Activated naive CD4-positive, alpha-beta T cell treated with anti-CD3 and anti-CD28 coated beads, Interleukin-2, amount 50 U/mL, for 72 hours (primary cell): Measurements from ENCODE around the gene COL20A1. TPM values are rescaled to one million over a fixed set of nuclear protein-coding genes. Genes with fewer than 3 reads are reported as not detected.

Experiments used
- ATAC-seq, 2 donors: fragments of 150-1000 bp; cut with Tn5 transposase; 2 replicates each; pipeline ENCODE4 v1.10.0; 2021; ENCODE audit warnings: mild to moderate bottlenecking in 2 of 2, moderate library complexity in 2 of 2
- DNase-seq, 2 donors: peaks; one replicate each; pipeline ENCODE4 v3.0.0; 2021 to 2022; ENCODE audit warnings: low spot score in 2 of 2
- H3K27ac Mint-ChIP-seq, 2 donors: one replicate each; pipeline ENCODE4 v1.8.0; 2022; ENCODE audit warnings: mild to moderate bottlenecking in 2 of 2, mixed read lengths in 2 of 2
- H3K36me3 Mint-ChIP-seq, 2 donors: one replicate each; pipeline ENCODE4 v1.8.0; 2022; ENCODE audit warnings: mixed read lengths in 2 of 2
- H3K9me3 Mint-ChIP-seq, 2 donors: one replicate each; pipeline ENCODE4 v1.8.0; 2022; ENCODE audit warnings: mixed read lengths in 2 of 2
- total RNA-seq, 2 donors: library from RNA; stranded (reverse); gene quantifications; one replicate each; pipeline ENCODE4 v1.2.3, GENCODE V29; 2022

Gene COL20A1
- total RNA-seq, 2 donors from 2014 or later: 0.09 TPM; not detected in 1

DNA sequence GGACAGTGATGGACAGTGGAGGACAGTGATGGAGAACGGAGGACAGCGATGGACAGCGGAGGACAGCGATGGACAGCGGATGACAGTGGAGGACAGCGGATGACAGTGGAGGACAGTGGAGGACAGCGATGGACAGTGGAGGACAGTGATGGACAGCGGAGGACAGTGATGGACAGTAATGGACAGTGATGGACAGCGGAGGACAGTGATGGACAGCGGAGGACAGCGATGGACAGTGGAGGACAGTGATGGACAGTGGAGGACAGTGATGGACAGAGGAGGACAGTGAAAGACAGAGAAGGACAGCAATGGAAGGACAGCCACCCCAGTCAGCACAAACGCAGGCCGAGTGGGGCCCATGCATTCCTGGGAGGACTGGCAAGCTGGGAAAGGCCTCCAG is 35.4 kb upstream of the COL20A1 start:
- DNase-seq (no peak), ATAC-seq (no peak)
- peak overlapping the region in 1 of 2 donors; percentile 61 for H3K27ac Mint-ChIP-seq
- H3K9me3 Mint-ChIP-seq: no peaks in the 10 kb centered on the region
- H3K36me3 Mint-ChIP-seq: no peaks in the 10 kb centered on the region

- ATAC-seq: no peak
- no peaks in the 10 kb centered on the region for H3K9me3 Mint-ChIP-seq
- DNase-seq: no peak
- no peaks in the 10 kb centered on the region for H3K36me3 Mint-ChIP-seq
- no peak overlapping the region for H3K27ac Mint-ChIP-seq
These were observed 34.2 kb upstream of the COL20A1 start for GRCh38 chr20:63258781-63259180.

DNA sequence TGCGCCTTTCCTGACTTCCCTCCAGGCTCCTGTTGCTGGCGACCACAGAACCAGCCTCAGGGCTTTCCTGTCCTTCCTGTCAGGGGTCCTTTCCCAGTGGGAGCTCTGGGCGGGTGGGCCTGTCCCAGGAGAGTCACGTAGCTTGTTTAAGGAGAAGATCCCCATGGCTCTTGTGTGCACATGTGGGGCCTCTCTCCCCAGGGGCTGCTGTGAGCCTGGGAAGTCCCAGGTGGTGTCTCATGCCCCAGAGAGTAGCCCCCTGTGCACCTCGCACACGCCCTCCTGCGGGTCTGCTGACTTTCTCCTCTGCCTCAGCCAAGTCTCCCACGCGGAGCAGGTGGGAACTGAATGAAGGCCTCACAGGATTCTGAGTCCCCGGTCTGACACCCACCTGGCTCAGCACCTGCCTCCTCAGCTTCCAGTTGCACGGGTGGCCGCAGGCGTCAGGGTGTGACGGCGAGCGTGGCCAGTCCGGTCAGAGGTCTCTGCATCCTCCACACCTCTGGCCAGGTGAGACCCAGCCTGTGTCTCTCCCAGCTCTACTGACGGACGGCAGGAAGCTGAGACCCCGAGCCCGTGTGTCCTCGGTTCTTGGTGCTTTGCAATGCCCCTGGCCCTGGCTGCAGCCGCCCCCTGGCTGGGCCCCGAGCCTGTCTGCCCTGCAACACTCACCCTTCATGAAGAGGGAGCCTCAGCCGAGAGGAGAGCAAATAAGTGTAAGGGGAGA is 33.1 kb upstream of the COL20A1 start:
- DNase-seq (no peak), ATAC-seq (no peak)
- Mint-ChIP-seq H3K36me3 (no peaks in the 10 kb centered on the region), H3K27ac (no peak overlapping the region), H3K9me3 (no peaks in the 10 kb centered on the region)

GRCh38 chr20:63260521-63260920 is 32.5 kb upstream of the COL20A1 start:
- DNase-seq (no peak), ATAC-seq (no peak)
- Mint-ChIP-seq H3K9me3 (no peaks in the 10 kb centered on the region), H3K27ac (no peak overlapping the region), H3K36me3 (no peaks in the 10 kb centered on the region)

- H3K27ac Mint-ChIP-seq: no peak overlapping the region
- ATAC-seq (no peak), DNase-seq (no peak)
- no peaks in the 10 kb centered on the region for H3K9me3 Mint-ChIP-seq
- no peaks in the 10 kb centered on the region for H3K36me3 Mint-ChIP-seq
These were observed 31.8 kb upstream of the COL20A1 start for GRCh38 chr20:63261060-63261794.

DNA sequence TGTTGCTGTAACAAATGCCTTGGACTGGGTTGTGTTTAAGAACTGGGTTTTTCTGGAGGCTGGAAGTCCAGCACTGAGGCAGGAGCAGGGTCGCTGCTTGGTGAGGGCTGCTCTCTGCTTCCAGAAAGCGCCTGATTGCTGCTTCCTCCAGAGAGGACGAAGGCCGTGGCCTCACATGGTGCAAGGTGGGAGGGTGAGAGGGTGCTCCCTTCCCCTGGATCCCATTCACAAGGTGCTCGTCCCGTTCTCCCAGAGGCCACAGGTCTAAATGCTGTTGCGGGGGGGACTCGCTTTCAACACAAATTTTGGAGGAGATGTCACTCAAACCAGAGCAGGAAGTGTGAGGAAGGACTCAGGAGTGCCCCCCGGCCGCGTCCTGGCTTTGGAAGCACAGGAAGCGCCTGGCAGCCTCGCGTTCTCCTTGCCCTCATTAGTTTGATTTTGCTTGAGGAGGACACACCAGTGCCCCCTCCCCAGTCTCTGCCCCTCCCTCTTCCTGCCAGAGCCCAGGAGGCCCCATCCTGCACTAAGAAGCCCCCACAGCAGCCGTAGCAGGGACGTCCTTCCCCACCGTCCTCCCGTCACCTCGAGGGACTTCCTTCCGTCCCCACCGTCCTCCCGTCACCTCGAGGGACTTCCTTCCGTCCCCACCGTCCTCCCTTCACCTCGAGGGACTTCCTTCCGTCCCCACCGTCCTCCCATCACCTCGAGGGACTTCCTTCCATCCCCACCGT is 31.0 kb upstream of the COL20A1 start:
- ATAC-seq (no peak), DNase-seq (no peak)
- no peaks in the 10 kb centered on the region for H3K36me3 Mint-ChIP-seq
- H3K27ac Mint-ChIP-seq: peak overlapping the region in 1 of 2 donors; percentile 50
- H3K9me3 Mint-ChIP-seq: no peaks in the 10 kb centered on the region

- DNase-seq: no peak
- no peaks in the 10 kb centered on the region for H3K9me3 Mint-ChIP-seq
- ATAC-seq: no peak
- H3K27ac Mint-ChIP-seq: no peak overlapping the region
- no peaks in the 10 kb centered on the region for H3K36me3 Mint-ChIP-seq
These were observed 30.1 kb upstream of the COL20A1 start for GRCh38 chr20:63262836-63263235.

DNA sequence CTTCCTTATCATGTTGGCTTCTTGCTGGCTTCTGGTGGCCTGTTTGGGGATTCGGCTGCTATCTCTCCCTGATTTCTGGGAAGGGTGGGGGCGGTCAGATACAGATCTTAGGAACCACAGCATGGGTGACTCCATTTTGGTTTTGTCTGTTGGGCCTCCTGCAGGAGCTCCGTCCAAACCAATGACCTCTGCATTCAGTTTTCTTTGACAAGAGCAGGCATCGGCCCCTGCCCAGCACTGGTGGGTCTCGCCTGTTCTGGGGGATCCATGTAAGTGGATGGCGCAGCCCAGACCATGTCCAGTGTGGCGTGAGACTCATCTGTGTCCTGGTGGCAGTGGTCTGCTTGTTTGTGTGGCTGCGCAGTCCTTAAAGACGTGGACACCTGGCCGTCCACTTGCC is 29.0 kb upstream of the COL20A1 start:
- Mint-ChIP-seq H3K9me3 (no peaks in the 10 kb centered on the region), H3K36me3 (no peaks in the 10 kb centered on the region)

DNA sequence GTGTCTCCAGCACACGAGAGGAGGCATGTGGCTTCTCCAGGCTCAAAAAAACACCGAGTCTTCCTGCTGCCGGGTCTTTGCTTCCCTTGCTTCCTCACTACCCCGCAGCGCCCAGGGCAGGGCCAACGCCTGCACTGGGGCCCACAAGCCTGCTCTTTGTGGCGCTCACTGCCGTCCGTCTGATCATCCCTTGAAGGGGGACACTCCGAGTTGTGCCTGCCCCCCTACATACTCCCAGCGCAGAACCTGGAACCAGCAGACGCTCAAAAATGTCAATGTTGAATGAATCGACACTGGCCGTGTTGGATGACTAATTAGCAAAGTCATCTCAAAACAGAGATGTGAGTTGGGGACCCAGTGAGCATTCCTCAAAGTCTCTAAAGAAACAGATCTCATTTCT is 28.5 kb upstream of the COL20A1 start:
- no peaks in the 10 kb centered on the region for H3K9me3 Mint-ChIP-seq

More for the DNA sequence above, 29.0 kb upstream of the COL20A1 start:
- H3K27ac Mint-ChIP-seq: no peak overlapping the region
- ATAC-seq (no peak), DNase-seq (no peak)

DNA sequence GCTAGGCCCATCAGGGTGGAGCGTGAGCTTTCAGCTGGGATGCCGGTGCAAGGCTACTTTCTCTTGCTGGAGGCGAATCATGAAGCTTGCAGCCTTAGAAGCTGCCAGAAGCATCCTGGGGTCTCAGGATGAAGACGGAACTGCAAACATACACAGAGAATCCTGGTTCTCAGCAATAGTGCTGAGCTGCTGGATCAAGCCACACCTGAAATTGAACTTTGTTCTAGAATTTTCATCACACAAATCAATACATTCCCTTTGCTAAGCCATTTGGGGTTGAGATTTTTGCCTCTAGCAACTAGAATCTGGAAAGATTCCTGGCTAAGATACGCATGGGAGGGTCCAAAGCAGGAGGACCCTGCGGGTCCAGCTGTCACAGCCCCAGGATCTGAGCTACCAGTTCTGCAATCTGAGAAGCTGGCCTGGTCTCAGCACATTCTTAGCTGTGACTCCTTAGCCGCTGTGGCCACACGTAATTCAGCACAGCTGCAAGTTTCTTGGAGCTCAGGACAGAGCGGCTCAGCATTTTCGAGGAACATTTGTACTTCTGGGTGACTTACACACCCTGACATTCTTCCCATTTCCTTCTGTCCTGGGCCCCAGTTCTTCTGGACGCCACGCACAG is 27.0 kb upstream of the COL20A1 start:
- no peak for ATAC-seq
- DNase-seq: no peak
- Mint-ChIP-seq H3K36me3 (no peaks in the 10 kb centered on the region), H3K9me3 (no peaks in the 10 kb centered on the region), H3K27ac (no peak overlapping the region)

More for the DNA sequence above, 28.5 kb upstream of the COL20A1 start:
- ATAC-seq: peak in 1 of 2 donors; percentile 43
- H3K27ac Mint-ChIP-seq: no peak overlapping the region
- no peaks in the 10 kb centered on the region for H3K36me3 Mint-ChIP-seq
- DNase-seq: no peak

GRCh38 chr20:63267691-63268090 is 25.3 kb upstream of the COL20A1 start:
- Mint-ChIP-seq H3K9me3 (no peaks in the 10 kb centered on the region), H3K36me3 (no peaks in the 10 kb centered on the region), H3K27ac (no peak overlapping the region)
- no peak for ATAC-seq
- no peak for DNase-seq

DNA sequence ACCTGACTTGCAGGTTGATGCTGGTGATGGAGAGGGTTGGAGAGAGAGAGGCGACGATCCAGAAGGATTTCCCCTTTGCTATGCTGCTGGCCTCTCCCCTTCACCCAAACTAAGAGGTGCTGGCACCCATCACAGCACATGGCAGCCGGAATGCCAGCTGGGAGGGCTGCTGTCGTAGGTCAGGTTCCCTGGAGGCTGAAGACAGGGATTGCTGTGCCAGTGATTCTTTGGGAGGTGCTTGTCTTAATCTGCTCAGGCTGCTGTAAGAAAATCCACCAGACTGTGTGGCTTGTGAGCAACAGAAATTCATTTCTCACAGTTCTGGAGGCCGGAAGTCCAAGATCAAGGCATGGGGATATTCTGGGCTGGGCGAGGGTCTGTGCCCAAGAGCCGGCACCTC is 24.7 kb upstream of the COL20A1 start:
- Mint-ChIP-seq H3K36me3 (peaks cover 2% of the 10 kb centered on the region in 2 donors), H3K27ac (no peak overlapping the region), H3K9me3 (no peaks in the 10 kb centered on the region)
- no peak for ATAC-seq
- DNase-seq: no peak

DNA sequence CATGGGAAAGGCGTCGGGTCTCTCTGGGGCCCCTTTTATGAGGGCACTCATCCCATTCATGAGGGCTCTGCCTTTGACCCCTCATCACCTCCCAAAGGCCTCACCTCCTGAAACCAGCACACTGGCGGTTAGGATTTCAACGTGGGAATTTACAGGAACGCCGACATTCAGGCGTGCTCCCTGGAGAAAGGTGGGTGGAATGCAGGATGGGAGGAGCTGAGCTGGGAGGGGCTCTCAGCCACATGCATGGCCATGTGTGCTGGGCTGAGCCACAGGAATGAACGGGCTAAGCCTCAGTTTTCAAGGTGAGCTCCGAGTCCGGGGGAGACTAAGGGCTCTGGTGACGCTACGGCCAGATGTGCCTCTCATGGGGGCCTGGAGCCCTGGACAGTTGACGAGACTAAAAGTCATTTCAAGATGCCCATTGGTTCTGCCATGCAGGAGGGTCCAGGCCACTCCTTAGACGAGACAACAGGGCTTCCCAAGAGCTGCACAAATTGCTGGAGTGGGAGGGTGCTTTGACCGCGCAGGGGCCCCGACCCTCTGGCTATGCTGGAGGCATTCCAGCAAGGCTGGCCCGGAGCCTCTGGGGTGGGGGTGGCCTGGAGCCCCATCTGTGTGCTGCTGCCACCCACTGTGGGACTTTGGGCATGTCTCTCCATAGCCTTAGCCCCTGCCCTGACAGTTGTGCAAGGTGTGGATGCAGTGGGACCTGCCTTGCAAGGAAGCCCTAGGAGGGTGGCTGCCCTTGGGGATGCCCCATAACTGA is 24.1 kb upstream of the COL20A1 start:
- DNase-seq (no peak), ATAC-seq (no peak)
- Mint-ChIP-seq H3K9me3 (no peaks in the 10 kb centered on the region), H3K36me3 (peaks cover 8% of the 10 kb centered on the region in 2 donors), H3K27ac (no peak overlapping the region)

- DNase-seq (no peak), ATAC-seq (no peak)
- Mint-ChIP-seq H3K27ac (no peak overlapping the region), H3K36me3 (peaks cover 8 to 9% of the 10 kb centered on the region in 2 donors), H3K9me3 (no peaks in the 10 kb centered on the region)
These were observed 23.3 kb upstream of the COL20A1 start for GRCh38 chr20:63269724-63270123.

GRCh38 chr20:63270606-63271325 is 22.2 kb upstream of the COL20A1 start:
- DNase-seq: no peak
- H3K9me3 Mint-ChIP-seq: no peaks in the 10 kb centered on the region
- ATAC-seq: no peak
- peaks cover 8 to 9% of the 10 kb centered on the region in 2 donors for H3K36me3 Mint-ChIP-seq
- no peak overlapping the region for H3K27ac Mint-ChIP-seq
